SK-N-MC (cell line): ENCODE results near the gene DENND2A.

Experiments used
- EZH2 ChIP-seq: fragments of 200-600 bp; sonication (generic); IDR thresholded peaks from one replicate; pipeline ENCODE4 v1.6.1; 2017; ENCODE audit warnings: antibody characterized with exemption
- FOXP2 ChIP-seq: optimal IDR thresholded peaks from 2 replicates; pipeline ENCODE3; 2011; ENCODE audit warnings: mild to moderate bottlenecking, moderate library complexity; ENCODE audit not compliant: insufficient read depth; ENCODE audit errors: extremely low read length, control extremely low read depth
- POLR2AphosphoS5 ChIP-seq: IDR thresholded peaks from 2 replicates; pipeline ENCODE4 v1.6.1; 2012; ENCODE audit warnings: mild to moderate bottlenecking, low read depth, low read length, borderline replicate concordance

DNA sequence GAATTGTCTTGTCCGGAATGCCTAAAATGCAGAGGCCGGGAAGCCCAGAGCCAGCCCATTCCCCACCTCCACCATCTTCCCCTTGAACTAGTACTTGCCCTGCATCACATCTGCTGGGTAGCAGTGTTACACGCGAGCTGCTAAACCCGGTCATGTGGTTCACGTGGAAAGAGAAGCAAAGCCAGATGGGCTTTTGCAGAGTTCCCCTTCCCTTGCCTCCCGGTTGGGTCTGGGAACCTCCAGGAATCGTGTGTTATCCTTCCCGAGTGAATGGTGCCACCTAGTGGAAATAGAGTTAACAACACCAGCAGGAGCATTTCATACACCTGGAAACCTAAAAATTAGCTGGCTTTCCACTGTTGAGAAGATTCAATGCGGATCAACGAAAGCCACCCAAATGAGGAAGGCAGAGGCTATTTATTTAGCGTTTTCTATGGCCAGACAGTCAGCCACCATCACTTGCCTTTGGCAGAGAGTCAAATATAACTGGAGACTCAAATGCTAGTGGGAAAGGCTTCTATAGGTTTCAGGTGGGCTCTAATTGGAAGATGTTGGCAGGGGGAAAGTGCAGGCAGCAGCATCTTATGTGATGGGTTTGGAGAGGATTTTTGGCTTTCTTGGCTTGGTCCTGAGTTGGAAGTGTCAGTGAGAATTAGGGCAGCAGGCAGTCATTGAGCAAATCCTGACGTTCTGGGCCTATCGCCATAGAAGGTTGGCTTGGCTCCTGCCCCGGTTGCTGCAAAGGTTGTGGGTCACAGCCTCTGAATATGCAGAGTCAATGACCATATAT is 12.9 kb upstream of the DENND2A start:
- TF ChIP-seq POLR2AphosphoS5: no peak
- no peak for TF ChIP-seq EZH2
- TF ChIP-seq FOXP2: no peak
